ENCODE data around the gene PRIMPOL.
"Not testable (repeated sequence)": the region's sequence is repeated elsewhere in the genome, so short reads cannot be mapped to it uniquely, and the experiment has no call there.

PRIMPOL gene, protein sequence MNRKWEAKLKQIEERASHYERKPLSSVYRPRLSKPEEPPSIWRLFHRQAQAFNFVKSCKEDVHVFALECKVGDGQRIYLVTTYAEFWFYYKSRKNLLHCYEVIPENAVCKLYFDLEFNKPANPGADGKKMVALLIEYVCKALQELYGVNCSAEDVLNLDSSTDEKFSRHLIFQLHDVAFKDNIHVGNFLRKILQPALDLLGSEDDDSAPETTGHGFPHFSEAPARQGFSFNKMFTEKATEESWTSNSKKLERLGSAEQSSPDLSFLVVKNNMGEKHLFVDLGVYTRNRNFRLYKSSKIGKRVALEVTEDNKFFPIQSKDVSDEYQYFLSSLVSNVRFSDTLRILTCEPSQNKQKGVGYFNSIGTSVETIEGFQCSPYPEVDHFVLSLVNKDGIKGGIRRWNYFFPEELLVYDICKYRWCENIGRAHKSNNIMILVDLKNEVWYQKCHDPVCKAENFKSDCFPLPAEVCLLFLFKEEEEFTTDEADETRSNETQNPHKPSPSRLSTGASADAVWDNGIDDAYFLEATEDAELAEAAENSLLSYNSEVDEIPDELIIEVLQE

DNA sequence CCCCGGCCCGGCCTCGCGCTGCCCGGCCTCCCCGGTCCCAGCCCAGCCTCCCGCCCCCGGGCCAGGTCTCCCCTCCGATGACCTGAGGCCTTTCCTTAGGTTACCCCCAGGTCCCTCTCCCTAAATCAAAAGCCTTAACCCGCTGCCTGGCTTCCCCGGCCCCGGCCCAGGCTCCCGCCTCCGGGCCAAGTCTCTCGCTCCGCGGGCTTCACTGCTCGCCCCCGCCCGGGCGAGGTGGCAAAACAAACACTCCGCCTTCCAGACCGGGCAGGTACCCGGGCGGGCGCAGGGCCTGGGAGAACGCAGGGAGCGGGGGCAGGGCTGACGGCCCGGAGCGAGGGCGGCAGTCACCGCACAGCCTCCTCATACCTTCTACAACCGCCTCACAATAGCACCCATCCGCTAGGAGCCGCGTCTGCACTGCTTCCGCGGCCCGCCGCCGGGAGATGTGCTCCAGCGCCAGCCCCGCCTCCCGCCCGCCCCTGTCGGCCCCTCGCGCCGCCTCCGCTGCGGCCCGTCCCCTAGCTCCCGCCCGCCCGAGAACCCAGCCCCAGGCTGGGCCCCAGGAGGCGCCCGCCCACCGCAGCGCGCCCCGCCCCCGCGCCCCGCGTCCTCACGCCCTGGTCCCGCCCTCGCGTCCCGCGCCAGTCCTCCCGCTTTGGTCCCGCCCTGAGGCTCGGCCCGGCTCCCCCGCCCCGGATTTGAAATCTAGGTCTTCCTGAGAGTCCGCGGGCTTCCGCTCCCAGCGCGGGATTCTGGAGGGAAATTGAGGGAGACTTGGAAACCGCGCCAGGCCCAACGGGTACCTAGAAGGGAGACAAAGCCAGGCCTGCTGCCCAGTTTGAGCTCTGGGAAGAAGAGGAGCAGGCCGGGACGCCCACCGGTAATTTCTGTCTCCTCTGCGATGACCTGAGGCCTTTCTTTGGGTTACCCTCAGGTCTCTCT lies at the start of gene PRIMPOL, which contains the start of gene CASP3:
Gene PRIMPOL, plus strand, starts transcription at position 713 of the 945 bp plus-strand sequence. CDS start 7,403 bp downstream, outside the sequence.
Gene CASP3, minus strand, starts transcription at position 422 of the 945 bp plus-strand sequence. CDS start 10,994 bp downstream, outside the sequence.
- DNase-seq, result peak; percentile 99

DNA sequence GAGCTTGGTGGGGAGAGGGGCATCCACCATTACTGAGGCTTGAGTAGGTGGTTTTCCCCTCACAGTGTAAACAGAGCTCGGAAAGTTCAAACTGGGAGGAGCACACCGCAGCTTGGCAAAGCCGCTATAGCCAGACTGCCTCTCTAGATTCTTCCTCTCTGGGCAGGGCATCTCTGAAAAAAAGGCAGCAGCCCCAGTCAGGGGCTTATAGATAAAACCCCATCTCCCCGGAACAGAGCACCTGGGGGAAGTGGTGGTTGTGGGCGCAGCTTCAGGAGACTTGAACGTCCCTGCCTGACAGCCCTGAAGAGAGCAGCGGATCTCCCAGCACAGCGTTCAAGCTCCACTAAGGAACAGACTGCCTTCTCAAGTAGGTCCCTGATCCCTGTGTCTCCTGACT lies 48.6 kb upstream of the PRIMPOL start:
- not testable (repeated sequence) for DNase-seq

DNA sequence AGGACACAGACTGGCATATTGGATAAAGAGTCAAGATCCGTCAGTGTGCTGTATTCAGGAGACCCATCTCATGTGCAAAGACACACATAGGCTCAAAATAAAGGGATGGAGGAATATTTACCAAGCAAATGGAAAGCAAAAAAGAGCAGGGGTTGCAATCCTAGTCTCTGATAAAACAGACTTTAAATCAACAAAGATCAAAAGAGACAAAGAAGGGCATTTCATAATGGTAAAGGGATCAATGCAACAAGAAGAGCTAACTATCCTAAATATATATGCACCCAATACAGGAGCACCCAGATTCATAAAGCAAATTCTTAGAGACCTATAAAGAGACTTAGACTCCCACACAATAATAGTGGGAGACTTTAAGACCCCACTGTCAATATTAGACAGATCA lies 46.7 kb upstream of the PRIMPOL start:
- not testable (repeated sequence) for DNase-seq

DNA sequence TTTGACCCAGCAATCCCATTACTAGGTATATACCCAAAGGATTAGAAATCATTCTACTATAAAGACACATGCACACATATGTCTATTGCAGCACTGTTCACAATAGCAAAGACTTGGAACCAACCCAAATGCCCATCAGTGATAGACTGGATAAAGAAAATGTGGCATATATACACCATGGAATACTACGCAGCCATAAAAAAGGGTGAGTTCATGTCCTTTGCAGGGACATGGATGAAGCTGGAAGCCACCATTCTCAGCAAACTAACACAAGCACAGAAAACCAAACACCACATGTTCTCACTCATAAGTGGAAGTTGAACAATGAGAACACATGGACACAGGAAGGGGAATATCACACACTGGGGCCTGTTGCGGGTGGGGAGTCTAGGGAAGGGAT lies 42.1 kb upstream of the PRIMPOL start:
- DNase-seq, result not testable (repeated sequence)

DNA sequence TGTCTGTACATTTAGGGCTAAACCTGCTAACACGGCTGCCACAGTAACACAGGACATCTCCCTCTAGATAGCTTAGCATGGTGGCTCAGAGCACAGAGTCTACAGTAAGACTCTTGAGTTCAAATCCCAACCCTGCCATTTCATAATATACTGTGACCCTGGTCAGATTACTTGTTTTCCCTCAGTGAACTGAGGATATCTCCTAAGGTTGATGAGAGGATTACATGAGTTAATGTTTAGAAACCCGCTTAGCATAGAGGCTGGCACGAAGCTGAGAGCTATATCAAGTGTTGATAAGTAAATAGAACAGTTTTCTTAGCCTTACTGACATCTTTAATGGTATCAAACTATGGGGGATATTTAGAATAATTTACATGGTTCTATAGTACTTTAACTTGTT lies 37.5 kb upstream of the PRIMPOL start:
- no peak for DNase-seq

DNA sequence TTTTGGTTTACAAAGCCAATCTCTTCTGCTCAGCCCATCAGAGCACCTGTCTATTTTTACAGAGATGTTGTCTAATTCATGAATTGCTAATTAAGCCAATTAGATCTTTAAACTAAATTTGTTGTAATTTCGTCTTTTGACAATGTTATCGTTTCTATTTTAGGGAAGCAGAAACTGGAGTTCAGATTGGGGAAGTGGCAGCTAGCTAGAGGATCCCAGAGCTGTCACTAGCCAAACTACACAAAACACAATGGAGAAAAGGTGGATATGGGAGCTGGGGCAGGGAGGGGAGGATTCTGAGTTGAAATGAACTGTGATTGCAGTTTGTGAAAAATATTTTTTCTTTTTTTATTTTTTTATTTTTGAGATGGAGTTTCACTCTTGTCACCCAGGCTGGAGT lies 36.1 kb upstream of the PRIMPOL start:
- DNase-seq, result no peak

DNA sequence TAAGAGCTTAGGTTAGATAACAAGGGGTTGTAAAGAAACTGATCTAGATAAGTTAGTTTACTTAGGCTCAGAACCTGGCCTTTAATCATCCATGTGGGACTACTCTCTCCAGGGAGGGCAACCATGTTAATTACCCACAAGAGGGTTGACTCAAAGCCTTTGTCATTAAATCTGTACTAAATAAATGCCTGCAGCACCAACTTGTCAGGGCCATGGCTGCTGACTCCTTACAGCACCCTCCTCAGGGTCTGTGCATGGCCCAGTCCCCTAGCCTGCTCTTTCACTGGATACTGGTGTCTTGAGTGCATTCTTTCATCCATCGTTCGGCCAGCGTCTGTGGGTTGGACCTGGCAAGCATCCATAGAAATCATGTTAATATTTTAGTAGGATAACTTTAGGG lies 35.0 kb upstream of the PRIMPOL start:
- no peak for DNase-seq

DNA sequence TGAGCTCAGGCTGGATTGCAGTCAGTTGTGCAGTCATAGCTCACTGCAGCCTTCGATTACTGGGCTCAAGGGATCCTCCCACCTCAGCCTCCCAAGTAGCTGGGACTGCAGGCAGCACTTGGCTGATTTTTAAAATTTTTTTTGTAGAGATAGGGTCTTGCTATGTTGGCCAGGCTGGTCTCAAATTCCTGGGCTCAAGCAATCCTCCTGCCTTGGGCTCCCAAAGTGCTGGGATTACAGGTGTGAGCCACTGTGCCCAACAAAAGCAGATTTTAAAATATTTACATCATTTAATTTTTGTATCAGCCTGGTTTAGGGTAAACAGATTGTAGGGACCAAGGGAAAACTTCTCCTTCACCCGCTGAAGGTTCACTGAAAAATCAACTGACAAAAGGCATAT lies 33.4 kb upstream of the PRIMPOL start:
- DNase-seq, result not testable (repeated sequence)

DNA sequence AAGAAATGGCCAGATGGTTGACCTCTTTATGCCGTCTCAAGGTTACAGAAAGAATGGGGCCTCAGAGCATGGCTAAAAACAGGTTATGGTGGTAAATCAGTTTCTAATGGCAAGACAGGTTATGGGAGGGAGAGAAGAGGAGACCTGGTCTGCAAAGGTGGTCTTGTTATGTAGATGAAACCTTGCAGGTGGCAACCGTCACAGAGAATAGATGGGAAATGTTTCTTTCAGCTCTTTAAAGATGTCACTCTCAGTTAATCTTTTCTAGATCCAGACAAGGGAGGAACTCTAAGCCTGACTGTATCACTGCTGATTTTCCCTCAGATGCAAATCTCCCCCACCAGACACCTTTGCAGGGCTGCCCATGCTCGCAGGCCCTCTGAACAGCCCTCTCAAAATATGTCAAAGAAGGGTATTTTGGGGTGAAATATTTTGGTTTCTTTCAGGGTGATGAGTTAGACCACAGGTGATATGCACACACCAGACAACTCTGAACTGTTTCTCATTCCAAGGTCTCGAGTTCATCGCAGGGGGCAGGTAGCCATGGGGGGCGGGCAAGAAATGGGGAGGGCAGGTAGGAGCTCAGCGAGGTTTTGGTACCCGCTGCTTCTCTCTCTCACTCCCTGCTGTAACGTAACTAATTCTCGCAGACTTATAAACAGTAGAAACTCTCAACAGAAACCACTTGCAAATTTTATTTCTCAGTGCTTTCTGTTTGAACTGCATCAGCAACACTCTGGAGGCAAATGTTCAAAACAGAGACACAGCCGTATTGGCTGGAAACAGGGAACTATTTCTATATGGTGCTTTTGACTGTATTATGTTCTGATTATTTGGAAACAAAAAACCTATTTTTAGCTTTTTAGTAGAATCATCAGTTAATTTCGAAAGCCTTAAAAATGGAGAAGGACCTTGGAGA lies 32.6 kb upstream of the PRIMPOL start:
- no peak for DNase-seq

DNA sequence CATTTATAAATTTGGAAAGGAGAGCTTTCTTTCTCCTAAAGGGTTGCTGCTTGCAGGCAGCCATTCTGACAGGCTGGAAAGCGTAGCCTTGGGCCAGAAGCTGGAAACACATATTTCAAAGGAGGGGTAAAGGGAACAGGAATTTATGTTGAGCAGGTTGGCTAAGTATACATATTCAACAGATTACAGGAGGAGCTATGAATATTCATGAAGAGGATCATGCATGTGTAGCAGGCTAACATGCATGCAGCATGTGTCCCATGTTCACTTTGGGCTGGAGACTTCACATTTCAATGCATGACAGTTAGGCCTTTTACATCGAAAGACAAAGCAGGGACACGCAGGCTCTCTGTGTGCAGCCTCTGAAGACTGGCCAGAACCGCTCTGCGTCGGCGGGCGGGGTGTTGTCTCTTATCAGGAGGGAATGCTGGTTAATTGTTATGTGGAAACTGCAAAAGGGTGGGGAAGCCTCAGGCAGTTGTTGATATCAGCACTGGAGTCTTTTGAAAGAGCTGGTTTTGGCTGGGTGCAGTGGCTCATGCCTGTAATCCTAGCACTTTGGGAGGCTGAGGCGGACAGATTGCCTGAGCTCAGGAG lies 31.8 kb upstream of the PRIMPOL start:
- DNase-seq, result no peak

DNA sequence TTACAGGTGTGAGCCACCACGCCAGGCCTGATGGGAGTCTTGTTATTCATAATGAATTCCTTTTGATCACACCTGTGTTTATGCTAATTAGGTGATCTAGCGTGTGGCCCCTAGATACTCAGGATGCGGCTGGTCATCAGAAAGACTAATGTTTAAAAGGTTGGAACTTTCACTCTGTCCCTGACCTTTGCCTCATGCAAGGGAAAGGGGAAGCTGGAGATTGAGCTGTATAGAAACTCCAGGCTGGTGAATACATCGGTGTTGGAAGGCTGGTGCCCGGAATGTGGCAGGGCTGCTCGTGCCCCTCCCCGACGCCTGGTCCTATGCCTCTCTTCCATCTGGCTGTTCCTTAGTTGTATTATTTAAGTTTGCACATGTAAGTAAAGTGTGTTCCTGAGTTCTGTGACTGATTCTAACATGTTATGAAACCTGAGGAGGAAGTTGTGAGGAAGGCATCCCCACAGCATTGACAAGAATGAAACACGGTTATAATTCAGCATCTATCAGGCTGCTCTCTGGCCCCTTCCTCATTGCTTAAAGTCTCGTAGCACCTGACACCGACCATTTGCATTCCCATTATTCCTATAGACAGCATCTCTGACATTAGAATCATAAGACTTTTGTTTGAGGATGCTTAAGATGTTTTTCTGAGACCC lies 29.2 kb upstream of the PRIMPOL start:
- DNase-seq, result no peak

DNA sequence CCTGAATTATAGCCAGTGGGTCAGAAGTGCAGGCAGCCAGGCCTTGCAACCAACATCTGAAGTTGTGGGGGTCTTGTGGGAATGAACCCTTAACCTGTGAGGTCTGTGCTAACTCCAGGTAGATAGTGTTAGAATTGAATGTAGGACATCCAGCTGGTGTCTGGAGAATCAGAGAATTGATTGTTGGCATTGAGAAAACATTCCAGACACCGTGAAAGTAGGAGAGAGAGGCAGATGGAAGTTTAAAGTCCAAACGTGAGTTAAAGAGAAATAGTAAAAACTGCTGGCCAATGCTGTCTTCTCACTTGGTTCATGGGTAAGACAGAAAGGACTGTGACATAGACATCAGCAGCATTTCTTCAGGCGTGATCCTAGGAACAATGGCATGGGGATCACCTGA lies 28.0 kb upstream of the PRIMPOL start:
- no peak for DNase-seq

DNA sequence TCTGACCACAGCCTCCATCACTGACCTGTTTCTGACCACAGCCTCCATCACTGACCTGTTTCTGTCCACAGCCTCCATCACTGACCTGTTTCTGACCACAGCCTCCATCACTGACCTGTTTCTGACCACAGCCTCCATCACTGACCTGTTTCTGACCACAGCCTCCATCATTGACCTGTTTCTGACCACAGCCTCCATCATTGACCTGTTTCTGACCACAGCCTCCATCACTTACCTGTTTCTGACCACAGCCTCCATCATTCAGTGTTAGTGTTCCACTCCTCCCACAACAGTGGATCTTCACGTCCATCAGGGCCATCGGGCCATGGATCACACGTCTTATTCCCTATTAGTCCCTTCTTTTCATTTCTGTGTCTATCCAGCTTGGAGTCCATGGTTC lies 25.0 kb upstream of the PRIMPOL start:
- DNase-seq, result not testable (repeated sequence)

DNA sequence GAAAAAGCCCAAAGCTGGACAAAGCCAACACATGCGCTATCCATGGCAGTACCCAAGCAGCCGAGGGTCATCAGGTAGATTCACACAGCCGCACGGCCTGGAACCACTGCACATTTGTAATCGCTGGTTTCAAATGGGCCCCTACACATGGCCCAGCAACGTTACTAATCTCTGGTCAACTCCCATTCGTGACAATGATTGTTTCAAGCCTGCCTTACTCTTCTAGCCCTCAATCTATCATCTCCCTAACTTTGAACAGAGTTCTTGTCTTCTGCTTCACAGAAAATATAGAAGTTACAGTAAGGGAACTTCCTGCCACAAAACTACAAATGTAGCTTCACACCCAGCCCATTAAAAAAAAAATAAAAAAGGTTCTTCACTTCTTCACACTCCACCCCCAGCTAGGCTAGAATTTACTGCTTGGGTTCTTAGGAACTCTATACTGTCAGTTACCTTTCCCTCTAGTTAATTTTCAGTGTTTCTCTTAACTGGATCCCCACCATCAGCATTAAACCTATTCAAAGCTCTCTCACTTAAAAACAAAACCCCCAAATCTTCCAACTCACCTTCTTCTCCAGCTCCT lies 24.5 kb upstream of the PRIMPOL start:
- DNase-seq, result no peak

DNA sequence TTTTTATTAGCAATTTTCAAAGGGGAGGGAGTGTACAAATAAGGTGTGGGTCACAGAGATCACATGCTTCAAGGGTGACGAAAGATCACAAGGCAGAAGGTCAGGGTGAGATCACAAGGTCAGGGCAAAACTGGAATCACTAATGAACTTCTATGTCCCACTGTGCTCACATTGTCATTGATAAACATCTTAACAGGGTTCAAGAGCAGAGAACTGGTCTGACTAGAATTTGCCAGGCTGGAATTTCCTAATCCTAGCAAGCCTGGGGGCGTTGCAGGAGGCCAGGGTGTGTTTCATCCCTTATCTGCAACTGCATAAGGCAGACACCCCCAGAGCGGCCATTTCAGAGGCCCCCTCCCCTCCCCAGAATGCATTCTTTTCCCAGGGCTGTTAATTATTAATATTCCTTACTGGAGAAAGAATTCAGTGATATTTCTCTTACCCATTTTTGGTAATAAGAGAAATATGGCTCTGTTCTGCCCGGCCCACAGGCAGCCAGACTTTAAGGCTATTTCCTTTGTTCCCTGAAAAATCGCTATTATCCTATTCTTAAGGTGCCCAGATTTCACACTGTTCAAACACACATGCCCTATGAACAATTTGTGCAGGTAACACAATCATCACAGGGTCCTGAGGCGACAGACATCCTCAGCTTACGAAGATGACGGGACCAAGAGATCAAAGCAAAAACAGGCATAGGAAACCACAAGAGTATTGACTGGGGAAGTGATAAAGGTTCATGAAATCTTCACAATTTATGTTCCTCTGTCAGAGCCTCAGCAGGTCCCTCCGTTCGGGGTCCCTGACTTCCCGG lies 23.5 kb upstream of the PRIMPOL start:
- DNase-seq, result not testable (repeated sequence)

DNA sequence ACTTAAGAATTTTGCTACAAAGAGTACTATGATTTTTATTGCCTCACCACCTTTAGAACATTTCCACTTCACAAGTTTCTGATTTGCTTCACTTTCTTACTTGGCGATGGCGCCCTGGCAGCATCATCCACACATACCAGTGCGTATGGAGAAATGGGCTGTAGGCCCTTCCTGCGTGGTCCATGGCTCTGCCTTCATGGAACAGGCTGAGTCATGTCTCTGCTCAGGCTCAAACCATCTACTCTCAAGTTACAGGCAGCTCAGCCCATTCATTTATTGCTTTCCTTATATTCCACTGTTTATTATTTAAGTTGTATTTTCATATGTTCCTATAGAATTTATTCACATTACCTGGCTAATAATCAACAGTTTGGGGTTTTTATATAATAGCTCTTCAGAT lies 21.4 kb upstream of the PRIMPOL start:
- DNase-seq, result no peak

DNA sequence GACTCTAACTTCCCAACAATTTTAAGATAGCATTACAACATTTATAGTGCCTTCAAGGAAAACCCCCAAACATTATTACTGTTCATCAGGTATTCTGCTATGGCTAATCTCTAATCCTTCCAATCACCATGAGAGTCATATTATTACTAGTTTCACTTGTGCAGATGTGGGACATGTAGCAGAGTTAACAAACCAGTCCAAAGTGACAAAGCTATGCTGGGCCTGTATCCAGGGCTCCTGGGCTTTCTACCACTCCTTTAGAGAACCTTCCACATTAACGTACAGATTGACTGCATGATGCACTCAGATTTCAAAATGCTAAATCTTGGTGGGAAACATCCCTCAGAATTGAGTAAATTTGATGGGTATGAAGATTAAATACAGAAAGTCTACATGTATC lies 16.7 kb upstream of the PRIMPOL start:
- DNase-seq, result no peak

DNA sequence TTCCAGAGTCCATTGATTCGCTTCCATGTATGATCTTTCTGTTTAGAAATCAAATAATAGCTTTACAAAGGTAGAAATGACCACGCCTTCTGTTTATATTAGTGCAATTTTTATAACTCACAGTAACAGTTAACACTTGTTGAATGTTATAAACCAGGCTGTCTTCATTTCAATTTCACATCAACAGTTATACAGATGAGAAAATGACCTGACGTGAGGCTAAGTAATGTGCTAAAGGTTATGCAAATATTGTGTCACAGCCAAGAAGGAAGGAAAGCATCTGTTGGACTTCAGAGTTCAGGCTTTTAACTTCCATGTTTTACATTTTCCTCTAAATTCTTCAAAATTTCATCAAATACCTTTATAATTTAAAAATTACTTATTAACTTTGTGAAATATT lies 14.2 kb upstream of the PRIMPOL start:
- no peak for DNase-seq

DNA sequence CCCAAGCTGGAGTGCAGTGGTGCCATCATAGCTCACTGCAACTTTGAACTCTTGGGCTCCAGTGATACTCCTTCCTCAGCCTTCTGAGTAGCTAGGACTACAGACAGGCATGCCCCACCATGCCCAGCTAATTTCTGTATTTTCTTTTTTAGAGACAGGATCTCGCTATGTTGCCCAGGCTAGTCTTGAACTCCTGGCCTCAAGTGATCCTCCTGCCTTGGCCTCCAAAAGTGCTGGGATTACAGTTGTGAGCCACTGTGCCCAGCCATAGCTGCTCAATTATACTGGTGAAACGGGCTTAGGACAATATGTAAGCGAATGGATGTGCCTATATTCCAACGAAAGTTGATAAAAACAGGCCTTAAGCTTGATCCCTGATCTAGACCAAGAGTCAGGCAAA lies 13.4 kb upstream of the PRIMPOL start:
- DNase-seq, result no peak

DNA sequence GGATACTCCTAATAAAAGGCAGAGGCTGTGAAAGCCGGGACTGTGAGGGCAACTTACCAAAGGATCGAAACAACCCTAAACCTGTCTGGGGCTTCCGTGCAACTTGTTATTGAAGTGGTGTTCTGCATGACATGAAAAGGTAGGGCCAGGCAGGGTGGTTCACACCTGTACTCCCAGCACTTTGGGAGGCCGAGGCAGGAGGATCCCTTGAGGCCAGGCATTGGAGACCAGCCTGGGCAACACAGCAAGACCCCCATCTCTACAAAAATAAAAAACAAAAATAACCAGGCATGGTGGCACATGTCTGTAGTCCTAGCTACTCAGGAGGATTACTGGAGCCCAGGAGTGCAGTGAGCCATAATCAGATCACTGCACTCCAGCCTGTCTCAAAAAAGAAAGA lies 12.6 kb upstream of the PRIMPOL start:
- no peak for DNase-seq

Data from right hindlimb (tissue), 1 donor.